KMS-11 (cell line): Measurements from ENCODE around the gene FLRT3.

Experiments
- H2AFZ ChIP-seq: fragments of 200-600 bp; sonication (generic); 2 replicates; pipeline ENCODE4 v1.6.1; 2016; ENCODE audit warnings: antibody characterized with exemption, mixed run types, low read depth
- H3K27ac ChIP-seq: fragments of 200-600 bp; sonication (generic); 2 replicates; pipeline ENCODE4 v1.6.1; 2016; ENCODE audit warnings: mild to moderate bottlenecking, mixed run types
- H3K27me3 ChIP-seq: fragments of 200-600 bp; sonication (generic); 2 replicates; pipeline ENCODE4 v1.6.1; 2017; ENCODE audit warnings: mild to moderate bottlenecking, low read depth, mixed run types, moderate library complexity; ENCODE audit not compliant: insufficient read depth
- H3K36me3 ChIP-seq: fragments of 200-600 bp; sonication (generic); 2 replicates; pipeline ENCODE4 v1.6.1; 2017; ENCODE audit warnings: mild to moderate bottlenecking, mixed run types; ENCODE audit not compliant: insufficient read depth
- H3K4me1 ChIP-seq: fragments of 200-600 bp; sonication (generic); 2 replicates; pipeline ENCODE4 v1.6.1; 2016; ENCODE audit warnings: mild to moderate bottlenecking, low read depth, mixed run types; ENCODE audit not compliant: poor library complexity, severe bottlenecking
- H3K4me2 ChIP-seq: fragments of 200-600 bp; sonication (generic); 2 replicates; pipeline ENCODE4 v1.7.0; 2016; ENCODE audit warnings: mild to moderate bottlenecking, mixed run types
- H3K4me3 ChIP-seq: fragments of 200-600 bp; sonication (generic); IDR thresholded peaks from 2 replicates; pipeline ENCODE4 v1.6.1; 2017; ENCODE audit warnings: low read depth, low read length, mixed read lengths; ENCODE audit not compliant: insufficient read depth
- H3K79me2 ChIP-seq: fragments of 200-600 bp; sonication (generic); 2 replicates; pipeline ENCODE4 v1.6.1; 2016; ENCODE audit warnings: low read depth, mixed run types; ENCODE audit not compliant: insufficient read depth
- H3K9ac ChIP-seq: fragments of 200-600 bp; sonication (generic); 2 replicates; pipeline ENCODE4 v1.6.1; 2016; ENCODE audit warnings: mild to moderate bottlenecking, mixed run types
- H4K20me1 ChIP-seq: fragments of 200-600 bp; sonication (generic); 2 replicates; pipeline ENCODE4 v1.6.1; 2016; ENCODE audit warnings: mild to moderate bottlenecking, mixed run types; ENCODE audit not compliant: insufficient read depth
- CTCF ChIP-seq: fragments of 200-600 bp; sonication (generic); conservative IDR thresholded peaks from 2 replicates; pipeline ENCODE4 v1.6.1; 2017; ENCODE audit warnings: low read depth, mild to moderate bottlenecking, antibody characterized with exemption, low read length, moderate library complexity, mixed read lengths

Gene FLRT3

GRCh38 chr20:14331646-14332045 is 5.8 kb downstream of the FLRT3 start:
- H3K4me3 ChIP-seq = no peak overlapping the region
- H3K79me2 ChIP-seq = no peaks in the 10 kb centered on the region
- no peaks in the 10 kb centered on the region for H3K27me3 ChIP-seq
- H3K27ac ChIP-seq = no peak overlapping the region
- H3K36me3 ChIP-seq = no peaks in the 10 kb centered on the region
- H3K9ac ChIP-seq = no peak overlapping the region
- H2AFZ ChIP-seq = no peak overlapping the region
- no peaks in the 10 kb centered on the region for H4K20me1 ChIP-seq
- H3K4me1 ChIP-seq = no peaks in the 10 kb centered on the region
- TF ChIP-seq CTCF = no peak
- no peak overlapping the region for H3K4me2 ChIP-seq

GRCh38 chr20:14319704-14320103 is 17.7 kb downstream of the FLRT3 start:
- no peak overlapping the region for H3K4me2 ChIP-seq

GRCh38 chr20:14313341-14314020 is 23.9 kb downstream of the FLRT3 start:
- H3K27ac ChIP-seq = no peak overlapping the region
- H2AFZ ChIP-seq = no peak overlapping the region
- H3K4me1 ChIP-seq = no peaks in the 10 kb centered on the region
- no peaks in the 10 kb centered on the region for H3K27me3 ChIP-seq
- no peak overlapping the region for H3K9ac ChIP-seq
- H4K20me1 ChIP-seq = no peaks in the 10 kb centered on the region
- H3K4me2 ChIP-seq = no peak overlapping the region
- H3K4me3 ChIP-seq = no peak overlapping the region
- H3K79me2 ChIP-seq = no peaks in the 10 kb centered on the region
- no peak for TF ChIP-seq CTCF
- no peaks in the 10 kb centered on the region for H3K36me3 ChIP-seq

More at GRCh38 chr20:14319704-14320103, 17.7 kb downstream of the FLRT3 start:
- H3K9ac ChIP-seq = no peak overlapping the region
- H3K36me3 ChIP-seq = no peaks in the 10 kb centered on the region
- no peak for TF ChIP-seq CTCF
- no peak overlapping the region for H3K27ac ChIP-seq
- H3K79me2 ChIP-seq = no peaks in the 10 kb centered on the region
- no peak overlapping the region for H3K4me3 ChIP-seq
- no peaks in the 10 kb centered on the region for H4K20me1 ChIP-seq
- H3K27me3 ChIP-seq = no peaks in the 10 kb centered on the region
- H3K4me1 ChIP-seq = no peaks in the 10 kb centered on the region
- H2AFZ ChIP-seq = no peak overlapping the region

- no peaks in the 10 kb centered on the region for H3K4me1 ChIP-seq
- no peak for TF ChIP-seq CTCF
- H3K27ac ChIP-seq = no peak overlapping the region
- no peaks in the 10 kb centered on the region for H3K36me3 ChIP-seq
- H2AFZ ChIP-seq = no peak overlapping the region
- no peak overlapping the region for H3K4me3 ChIP-seq
- H3K9ac ChIP-seq = no peak overlapping the region
- no peak overlapping the region for H3K4me2 ChIP-seq
- H3K27me3 ChIP-seq = no peaks in the 10 kb centered on the region
- H4K20me1 ChIP-seq = no peaks in the 10 kb centered on the region
- no peaks in the 10 kb centered on the region for H3K79me2 ChIP-seq
These were observed 25.4 kb downstream of the FLRT3 start for GRCh38 chr20:14312001-14312400.
